Tibial nerve (tissue), 4 donors: ENCODE measurements around the gene AHRR. TPM values are rescaled to one million over a fixed set of nuclear protein-coding genes. Genes with fewer than 3 reads are reported as not detected.

Experiments
- DNase-seq, 2 donors: peaks; one replicate each; pipeline ENCODE4 v3.0.0-alpha.2; 2019; ENCODE audit warnings: low spot score in 2 of 2
- H3K27ac ChIP-seq, 4 donors: fragments of 200-600 bp; sonication (generic) in 3 of 4; one replicate each; pipeline ENCODE4 v1.5.1; 2017 to 2019; ENCODE audit warnings: mild to moderate bottlenecking in 1 of 4
- H3K27me3 ChIP-seq, 2 donors: fragments of 200-600 bp; sonication (generic) in 1 of 2; one replicate each; pipeline versions ENCODE4 v1.5.1 to v1.6.0; 2017 to 2019
- H3K36me3 ChIP-seq, 3 donors: fragments of 200-600 bp; sonication (generic); one replicate each; pipeline ENCODE4 v1.5.1; 2018 to 2019
- H3K4me1 ChIP-seq, 4 donors: fragments of 200-600 bp; sonication (generic) in 3 of 4; one replicate each; pipeline ENCODE4 v1.5.1; 2017 to 2019
- H3K4me3 ChIP-seq, 4 donors: fragments of 200-600 bp; sonication (generic) in 3 of 4; one replicate each; pipeline ENCODE4 v1.5.1; 2017 to 2019; ENCODE audit warnings: mild to moderate bottlenecking in 1 of 4, moderate library complexity in 1 of 4
- H3K9me3 ChIP-seq, 4 donors: fragments of 200-600 bp; sonication (generic) in 3 of 4; one replicate each; pipeline ENCODE4 v1.5.1; 2017 to 2019
- EP300 ChIP-seq, 2 donors: sonication (generic); formaldehyde crosslinking; IDR thresholded peaks; one replicate each; pipeline ENCODE4 v1.6.1; 2017; ENCODE audit warnings: antibody characterized with exemption in 2 of 2, mild to moderate bottlenecking in 1 of 2
- POLR2A ChIP-seq, 2 donors: fragments of 450-650 bp; IDR thresholded peaks; one replicate each; pipeline ENCODE4 v1.6.1; 2017; ENCODE audit warnings: antibody characterized with exemption in 2 of 2, mild to moderate bottlenecking in 2 of 2, moderate library complexity in 2 of 2
- whole genome bisulfite sequencing, 2 donors: methylation state at CpG; one replicate each; pipeline ENCODE4 v1.1.5; 2018; 5-methylcytosine and 5-hydroxymethylcytosine counted together
- total RNA-seq, 4 donors: library from RNA; depleted of rRNA; stranded (reverse); fragments of >200 nt; gene quantifications; one replicate each; pipeline ENCODE4 v1.1.0, GENCODE V29; 2016
- TF ChIP-seq, protein P1 (sequence below), 5 experiments: fragments of 200-600 bp in 3 of 5; fragments of 450-650 bp in 2 of 5; sonication (generic) in 3 of 5; IDR thresholded peaks; one replicate each; pipeline ENCODE4 v1.5.1; 2016 to 2019; ENCODE audit warnings: antibody characterized with exemption in 5 of 5, mild to moderate bottlenecking in 3 of 5, moderate library complexity in 2 of 5

The AHRR gene
- total RNA-seq, 4 donors from 2014 or later, result 1.0 to 4.8 (median 1.2) TPM; not detected in 1

DNA sequence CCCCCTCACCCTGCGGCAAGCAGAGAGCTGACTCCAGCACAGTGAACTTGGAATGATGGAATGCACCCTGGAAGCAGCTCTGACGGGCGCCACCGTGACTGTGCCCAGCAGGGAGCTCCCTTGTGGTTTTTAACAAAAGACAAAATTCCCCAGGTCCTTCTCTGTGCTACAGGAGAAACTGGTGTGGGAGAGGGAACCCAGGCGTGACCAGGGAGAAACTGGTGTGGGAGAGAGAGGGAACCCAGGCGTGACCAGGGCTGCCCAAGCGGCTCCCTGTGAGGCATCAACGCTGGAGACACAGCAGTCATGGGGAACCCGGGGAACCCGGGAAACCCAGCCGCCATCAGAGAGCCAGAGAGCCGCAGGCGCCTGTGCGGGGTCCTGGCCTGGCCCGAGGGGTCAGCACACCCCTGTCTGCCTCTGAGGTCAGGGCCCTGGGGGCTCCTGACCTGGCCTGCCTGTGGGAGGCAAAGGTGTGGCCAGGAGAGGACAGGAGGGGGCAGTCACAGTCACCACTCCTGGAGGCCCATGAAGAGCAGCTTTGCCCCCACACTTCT is 3.1 kb upstream of the AHRR start:
- no peak overlapping the region for H3K27ac ChIP-seq
- H3K4me1 ChIP-seq, result peaks cover 0 to 31% (median 15%) of the 10 kb centered on the region in 4 donors
- peaks cover 0 to 47% of the 10 kb centered on the region in 2 donors for H3K27me3 ChIP-seq
- peaks cover 0 to 42% (median 8%) of the 10 kb centered on the region in 3 donors for H3K36me3 ChIP-seq
- no peak overlapping the region for H3K4me3 ChIP-seq
- 42 to 43% methylated on average over 13 to 14 of the region's 15 CpGs for WGBS, 2 donors
- TF ChIP-seq EP300 (IDR thresholded peaks at IDR 0.05), result no peak
- TF ChIP-seq, protein P1, sequence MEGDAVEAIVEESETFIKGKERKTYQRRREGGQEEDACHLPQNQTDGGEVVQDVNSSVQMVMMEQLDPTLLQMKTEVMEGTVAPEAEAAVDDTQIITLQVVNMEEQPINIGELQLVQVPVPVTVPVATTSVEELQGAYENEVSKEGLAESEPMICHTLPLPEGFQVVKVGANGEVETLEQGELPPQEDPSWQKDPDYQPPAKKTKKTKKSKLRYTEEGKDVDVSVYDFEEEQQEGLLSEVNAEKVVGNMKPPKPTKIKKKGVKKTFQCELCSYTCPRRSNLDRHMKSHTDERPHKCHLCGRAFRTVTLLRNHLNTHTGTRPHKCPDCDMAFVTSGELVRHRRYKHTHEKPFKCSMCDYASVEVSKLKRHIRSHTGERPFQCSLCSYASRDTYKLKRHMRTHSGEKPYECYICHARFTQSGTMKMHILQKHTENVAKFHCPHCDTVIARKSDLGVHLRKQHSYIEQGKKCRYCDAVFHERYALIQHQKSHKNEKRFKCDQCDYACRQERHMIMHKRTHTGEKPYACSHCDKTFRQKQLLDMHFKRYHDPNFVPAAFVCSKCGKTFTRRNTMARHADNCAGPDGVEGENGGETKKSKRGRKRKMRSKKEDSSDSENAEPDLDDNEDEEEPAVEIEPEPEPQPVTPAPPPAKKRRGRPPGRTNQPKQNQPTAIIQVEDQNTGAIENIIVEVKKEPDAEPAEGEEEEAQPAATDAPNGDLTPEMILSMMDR (IDR thresholded peaks at IDR 0.05), result no peak
- no peak for TF ChIP-seq POLR2A (IDR thresholded peaks at IDR 0.05)
- no peaks in the 10 kb centered on the region for H3K9me3 ChIP-seq
- no peak for DNase-seq

DNA sequence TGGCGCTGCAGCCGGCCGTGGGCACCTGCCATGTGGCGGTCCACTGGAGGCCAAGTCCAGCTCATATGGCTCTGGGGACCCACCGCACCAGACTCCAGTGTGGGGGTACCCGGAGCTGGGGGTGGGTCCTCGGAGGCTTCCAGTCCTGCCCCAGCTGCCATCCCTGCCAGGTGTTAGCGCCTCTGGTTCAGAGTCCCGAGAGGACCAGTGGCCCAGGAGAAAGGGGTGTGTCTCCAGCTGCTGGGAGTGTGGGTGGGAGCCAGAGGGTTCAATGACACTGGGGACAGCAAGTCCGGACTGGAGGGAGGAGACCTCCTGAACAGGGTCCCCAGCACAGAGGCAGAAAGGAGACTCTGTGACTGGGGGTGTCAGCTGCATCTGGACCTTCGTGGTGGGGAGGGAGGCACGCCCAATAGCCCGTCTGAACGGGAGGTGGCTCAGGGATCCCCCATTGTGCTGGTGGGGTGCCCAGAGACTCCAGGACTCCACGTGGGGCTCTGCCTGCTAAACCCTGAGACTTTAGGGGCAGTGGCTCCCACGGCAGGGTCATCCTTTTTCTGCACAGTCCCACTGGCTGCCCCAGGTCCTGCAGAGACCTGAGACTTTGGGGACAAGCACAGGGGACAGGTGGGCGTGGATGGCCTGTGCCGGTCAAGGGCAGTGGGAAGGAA is 2.4 kb upstream of the AHRR start:
- H3K27ac ChIP-seq, result no peak overlapping the region
- H3K9me3 ChIP-seq, result peaks cover 0 to 2% (median 0%) of the 10 kb centered on the region in 4 donors
- H3K4me1 ChIP-seq, result peaks cover 0 to 31% (median 15%) of the 10 kb centered on the region in 4 donors
- TF ChIP-seq POLR2A (IDR thresholded peaks at IDR 0.05) (no peak), EP300 (IDR thresholded peaks at IDR 0.05) (no peak)
- H3K27me3 ChIP-seq, result peaks cover 0 to 52% of the 10 kb centered on the region in 2 donors
- DNase-seq, result no peak
- 48 to 49% methylated on average over 13 to 18 of the region's 18 CpGs for WGBS, 2 donors
- H3K36me3 ChIP-seq, result peaks cover 0 to 35% (median 8%) of the 10 kb centered on the region in 3 donors
- H3K4me3 ChIP-seq, result no peak overlapping the region

DNA sequence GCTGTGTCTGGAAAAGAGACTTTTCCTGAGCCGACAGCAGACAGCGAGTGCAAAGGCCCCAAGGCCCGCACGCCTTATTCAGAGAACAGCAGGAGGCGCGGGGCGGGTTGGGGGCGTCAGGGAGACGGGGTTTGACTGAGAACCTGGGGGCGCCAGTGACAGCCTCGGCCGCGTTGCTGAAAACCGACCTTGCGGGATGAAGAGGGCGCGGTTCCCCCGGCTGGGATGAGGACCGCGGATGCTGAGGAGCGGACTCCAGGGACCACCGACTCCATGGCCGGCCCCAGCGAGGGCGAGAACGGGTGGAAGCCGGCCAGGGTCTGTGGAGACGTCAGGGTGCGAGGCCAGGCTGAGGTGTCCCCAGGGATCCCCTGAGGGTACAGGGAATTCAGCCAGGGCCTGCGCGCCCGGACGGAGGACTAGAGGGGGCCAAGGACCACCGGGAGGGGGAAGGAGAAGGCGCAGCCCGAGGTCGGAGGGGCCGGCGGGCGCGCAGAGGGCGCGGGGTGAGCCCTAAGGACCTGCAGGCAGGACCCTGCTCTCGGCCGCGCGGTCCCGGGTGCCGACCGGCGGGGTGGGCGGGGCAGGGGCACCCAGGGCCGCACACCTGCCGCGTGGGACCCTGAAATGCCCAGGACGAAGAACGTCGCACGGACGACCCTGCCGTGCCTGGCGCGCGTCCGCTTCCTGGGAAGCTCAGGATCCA is 837 bp upstream of the AHRR start:
- peaks cover 0 to 52% of the 10 kb centered on the region in 2 donors for H3K27me3 ChIP-seq
- H3K27ac ChIP-seq, result no peak overlapping the region
- H3K4me1 ChIP-seq, result peaks cover 0 to 31% (median 15%) of the 10 kb centered on the region in 4 donors
- DNase-seq, result no peak
- H3K36me3 ChIP-seq, result peaks cover 0 to 19% (median 0%) of the 10 kb centered on the region in 3 donors
- H3K4me3 ChIP-seq, result peak overlapping the region in 3 of 4 donors; percentile 27 to 50 (median 49)
- no peak for TF ChIP-seq POLR2A (IDR thresholded peaks at IDR 0.05)
- no peak for TF ChIP-seq EP300 (IDR thresholded peaks at IDR 0.05)
- TF ChIP-seq, protein P1 (IDR thresholded peaks at IDR 0.05), result no peak
- peaks cover 0 to 2% (median 0%) of the 10 kb centered on the region in 4 donors for H3K9me3 ChIP-seq
- 4 to 6% methylated on average over 53 to 65 of the region's 65 CpGs for WGBS, 2 donors

DNA sequence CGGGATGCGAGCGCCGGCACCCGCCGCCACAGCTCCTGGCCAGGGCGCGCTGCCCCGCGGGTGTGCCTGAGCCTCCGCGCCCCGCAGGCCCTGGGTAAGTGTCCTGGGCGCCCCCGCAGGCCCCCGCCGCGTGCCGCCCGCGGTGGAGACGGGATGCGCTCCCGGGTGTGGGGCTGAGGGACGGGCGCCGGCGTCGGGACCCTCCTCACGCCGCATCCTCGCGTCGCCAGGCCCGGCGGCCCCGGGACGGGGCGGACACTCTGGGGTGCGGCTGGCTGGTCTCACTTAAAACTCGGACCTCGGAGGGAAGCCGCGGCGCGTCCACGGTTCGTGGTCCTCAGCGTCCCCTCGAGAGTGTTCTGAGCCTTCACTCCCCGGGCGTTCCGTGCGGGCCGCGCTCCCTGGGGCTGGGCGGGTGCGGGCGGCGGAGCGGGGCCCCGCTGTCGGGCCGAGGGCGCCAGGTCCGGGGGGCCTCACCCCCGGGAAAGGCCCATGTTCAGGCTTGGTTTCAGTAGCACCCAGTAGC is 275 bp downstream of the AHRR start:
- peaks cover 0 to 2% (median 0%) of the 10 kb centered on the region in 4 donors for H3K9me3 ChIP-seq
- peaks cover 0 to 8% (median 0%) of the 10 kb centered on the region in 3 donors for H3K36me3 ChIP-seq
- TF ChIP-seq, protein P1 (IDR thresholded peaks at IDR 0.05), result no peak
- no peak for TF ChIP-seq EP300 (IDR thresholded peaks at IDR 0.05)
- TF ChIP-seq POLR2A (IDR thresholded peaks at IDR 0.05), result no peak
- no peak overlapping the region for H3K27ac ChIP-seq
- H3K27me3 ChIP-seq, result peaks cover 0 to 52% of the 10 kb centered on the region in 2 donors
- DNase-seq, result no peak
- peaks cover 0 to 31% (median 15%) of the 10 kb centered on the region in 4 donors for H3K4me1 ChIP-seq
- 0% methylated on average over 3 of the region's 67 CpGs; no CpG with 5 or more reads in 1 of the 2 donors for WGBS, 2 donors
- H3K4me3 ChIP-seq, result peak overlapping the region in 3 of 4 donors; percentile 27 to 50 (median 49)

DNA sequence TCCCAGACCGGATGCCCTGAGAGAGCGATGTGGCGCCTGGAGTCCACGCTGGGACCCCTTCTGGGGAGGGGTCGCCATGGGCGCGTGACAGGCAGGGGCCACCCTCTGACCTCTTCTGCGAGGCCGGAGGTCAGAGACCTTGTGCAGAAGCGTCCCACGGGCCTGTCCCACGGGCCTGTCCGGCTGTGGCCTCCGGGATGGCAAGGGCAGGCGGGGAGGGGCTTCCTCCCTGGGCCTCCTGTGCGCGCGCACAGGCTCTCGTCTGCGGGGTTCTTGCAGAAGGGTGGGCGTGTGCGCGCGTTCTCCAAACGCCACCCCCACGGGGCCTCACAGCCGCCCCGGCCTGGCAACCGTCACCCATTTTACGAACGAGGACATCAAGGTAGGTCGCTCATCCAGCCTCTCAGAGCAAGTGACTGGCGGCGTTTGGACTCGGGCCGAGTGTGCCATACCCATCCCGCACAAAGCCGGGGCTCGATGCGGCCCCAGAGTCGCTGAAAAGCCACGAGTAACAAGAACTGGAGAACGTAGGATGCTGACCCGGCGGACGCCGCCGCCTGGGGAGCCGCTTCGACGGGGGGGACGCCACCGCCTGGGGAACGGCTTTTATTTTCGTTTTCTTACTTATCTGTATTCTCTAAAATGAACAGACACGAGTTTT is 897 bp downstream of the AHRR start:
- DNase-seq, result no peak
- 47 to 69% methylated on average over 39 to 48 of the region's 56 CpGs for WGBS, 2 donors
- peaks cover 0 to 52% of the 10 kb centered on the region in 2 donors for H3K27me3 ChIP-seq
- peaks cover 0 to 2% (median 0%) of the 10 kb centered on the region in 4 donors for H3K9me3 ChIP-seq
- peaks cover 0 to 31% (median 15%) of the 10 kb centered on the region in 4 donors for H3K4me1 ChIP-seq
- no peak for TF ChIP-seq EP300 (IDR thresholded peaks at IDR 0.05)
- TF ChIP-seq, protein P1 (IDR thresholded peaks at IDR 0.05), result no peak
- TF ChIP-seq POLR2A (IDR thresholded peaks at IDR 0.05), result no peak
- H3K27ac ChIP-seq, result no peak overlapping the region
- H3K36me3 ChIP-seq, result peaks cover 0 to 2% (median 0%) of the 10 kb centered on the region in 3 donors
- peak overlapping the region in 3 of 4 donors; percentile 27 to 50 (median 49) for H3K4me3 ChIP-seq
